HCEC 1CT (cell line): ENCODE data around the gene MT1X.
A peak's percentile ranks its signal among the peaks of the same experiment; 100 is the strongest.
"Not testable (repeated sequence)": the region's sequence is repeated elsewhere in the genome, so short reads cannot be mapped to it uniquely, and the experiment has no call there.

Experiments used
- DNase-seq: peaks from one replicate; pipeline ENCODE4 v3.0.0-alpha.2; 2017

MT1X gene

DNA sequence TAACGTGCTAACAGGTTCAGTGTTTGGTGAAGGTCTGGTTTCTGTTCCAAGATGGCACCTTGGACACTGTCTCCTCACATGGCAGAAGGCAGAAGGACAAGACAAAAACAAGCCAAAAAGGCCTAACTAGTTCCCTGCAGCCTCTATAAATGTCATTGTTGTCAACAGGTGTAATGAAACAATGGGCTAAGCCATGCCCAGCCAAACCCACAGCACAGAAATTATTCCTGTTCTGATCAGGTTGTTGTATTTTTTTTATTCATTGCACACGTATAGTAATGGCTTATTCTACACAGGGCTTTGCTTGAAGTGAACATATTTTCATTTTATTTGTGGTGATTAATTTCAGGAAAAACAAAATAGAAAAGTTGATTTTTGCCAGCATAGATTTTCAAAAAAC, 31.5 kb downstream of the MT1X start:
- no peak for DNase-seq

DNA sequence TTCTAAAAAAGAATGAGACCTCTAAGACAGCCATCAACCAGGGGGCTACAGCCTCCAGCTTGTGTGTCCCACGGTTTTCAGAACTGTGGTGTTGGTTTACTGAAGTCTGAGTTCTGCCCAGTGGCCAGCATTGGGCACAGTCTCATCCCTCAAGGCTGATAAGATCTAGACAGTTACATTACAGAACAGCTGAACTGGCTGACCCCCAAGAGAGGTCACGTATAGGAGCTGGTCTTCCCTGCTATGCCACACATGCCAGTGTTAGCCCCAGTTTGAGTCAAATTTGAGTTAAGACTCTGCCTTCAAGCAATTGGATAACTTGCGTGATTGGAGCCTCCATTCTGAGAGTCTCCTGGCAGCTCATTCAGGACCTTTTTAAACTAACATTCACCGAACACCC, 32.9 kb downstream of the MT1X start:
- DNase-seq, result no peak

DNA sequence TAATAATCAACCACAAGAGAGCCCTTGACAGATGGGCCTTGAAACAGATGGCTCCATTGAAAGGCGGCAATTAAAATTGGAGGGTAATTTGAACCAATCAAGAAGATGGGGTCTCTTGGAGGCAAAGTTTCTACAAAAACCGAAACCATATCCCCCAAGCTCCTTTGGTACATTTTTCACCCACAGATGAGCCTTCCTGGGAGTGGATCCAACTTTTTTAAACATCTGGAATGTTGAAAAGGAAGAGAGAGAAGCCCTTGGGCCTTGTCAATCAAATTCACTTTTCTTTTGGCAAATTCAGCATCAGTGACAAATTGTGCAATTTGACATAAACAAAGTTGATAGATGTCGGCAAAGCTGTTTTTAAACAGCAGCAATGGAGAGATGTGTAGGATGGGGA, 34.5 kb downstream of the MT1X start:
- DNase-seq, result no peak

- not testable (repeated sequence) for DNase-seq
Measured at GRCh38 chr16:56717532-56717931, 35.3 kb downstream of the MT1X start.

- DNase-seq, result no peak
Measured at GRCh38 chr16:56722200-56722842, 40.1 kb downstream of the MT1X start.

DNA sequence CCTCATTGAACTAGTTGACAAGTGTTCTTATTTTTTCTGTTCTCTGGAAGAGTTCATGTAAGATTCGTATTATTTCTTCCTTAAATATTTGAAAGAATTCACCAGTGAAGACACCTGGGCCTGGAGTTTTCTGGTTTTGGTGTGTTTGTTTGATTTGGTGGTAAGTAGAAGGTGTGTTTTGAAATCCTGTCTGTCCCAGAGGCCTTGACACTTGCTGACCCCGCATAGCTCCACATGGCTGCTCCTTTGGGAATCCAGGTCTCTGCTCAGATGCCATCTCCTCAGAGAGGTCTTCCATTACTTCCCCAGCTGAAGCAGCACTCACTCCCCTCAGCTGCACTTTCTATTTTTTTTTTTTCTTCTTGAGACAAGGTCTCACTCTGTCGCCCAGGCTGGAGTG, 41.9 kb downstream of the MT1X start:
- DNase-seq, result no peak

DNA sequence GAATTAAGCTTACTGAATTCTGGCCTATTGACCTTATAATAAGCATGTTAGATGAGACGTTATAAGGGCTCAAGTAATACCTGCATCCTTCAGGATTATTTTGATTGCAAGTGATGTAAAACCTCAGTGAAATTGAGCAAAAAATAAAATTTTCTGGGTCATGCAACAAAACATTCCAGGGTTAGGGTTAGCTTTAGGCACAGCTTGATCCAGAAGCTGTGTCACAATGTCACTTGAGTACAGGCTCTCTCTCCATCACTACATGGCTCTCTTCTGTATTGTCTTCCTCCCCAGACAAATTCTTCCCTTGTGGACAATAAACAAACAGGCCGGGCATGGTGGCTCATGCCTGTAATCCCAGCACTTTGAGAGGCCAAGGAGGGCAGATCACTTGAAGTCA, 44.0 kb downstream of the MT1X start:
- DNase-seq, result no peak

GRCh38 chr16:56726926-56727325, 44.7 kb downstream of the MT1X start:
- no peak for DNase-seq

- DNase-seq, result no peak
Measured at GRCh38 chr16:56728027-56728426, 45.8 kb downstream of the MT1X start.

DNA sequence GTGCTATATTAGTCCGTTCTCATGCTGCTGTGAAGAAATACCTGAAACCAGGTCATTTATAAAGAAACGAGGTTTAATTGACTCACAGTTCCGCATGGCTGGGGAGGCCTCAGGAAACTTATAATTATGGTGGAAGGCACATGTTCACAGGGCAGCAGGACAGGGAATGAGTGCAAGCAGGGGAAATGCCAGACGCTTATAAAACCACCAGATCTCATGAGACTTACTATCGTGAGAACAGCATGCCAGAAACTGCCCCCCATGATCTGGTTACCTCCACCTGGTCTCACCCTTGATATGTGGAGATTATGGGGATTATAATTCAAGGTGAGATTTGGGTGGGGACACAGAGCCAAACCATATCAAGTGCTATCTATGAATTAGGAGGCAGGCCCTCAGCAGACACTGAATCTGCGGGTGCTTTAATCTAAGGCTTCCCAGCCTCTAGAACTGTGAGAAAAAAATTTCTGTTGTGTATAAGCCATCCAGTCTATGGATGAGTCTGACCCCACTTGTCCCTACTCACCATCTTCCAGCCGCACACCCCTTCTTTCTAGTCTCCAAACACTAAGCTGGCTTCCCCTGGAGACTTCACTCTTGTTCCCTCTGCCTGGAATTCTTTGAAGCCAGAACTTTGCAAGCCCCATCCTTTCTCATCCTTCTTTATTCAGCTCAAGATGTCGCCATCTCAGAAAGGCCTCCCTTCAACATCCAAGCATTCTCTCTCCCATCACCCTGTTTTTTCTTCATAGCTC, 46.9 kb downstream of the MT1X start:
- no peak for DNase-seq

- peak; percentile 93 for DNase-seq
Measured at GRCh38 chr16:56729735-56730662, 47.7 kb downstream of the MT1X start, which contains the start of gene NUP93. Gene NUP93, plus strand, starts transcription at chr16:56730129. Its CDS starts 18,119 bp downstream, at chr16:56748248.

DNA sequence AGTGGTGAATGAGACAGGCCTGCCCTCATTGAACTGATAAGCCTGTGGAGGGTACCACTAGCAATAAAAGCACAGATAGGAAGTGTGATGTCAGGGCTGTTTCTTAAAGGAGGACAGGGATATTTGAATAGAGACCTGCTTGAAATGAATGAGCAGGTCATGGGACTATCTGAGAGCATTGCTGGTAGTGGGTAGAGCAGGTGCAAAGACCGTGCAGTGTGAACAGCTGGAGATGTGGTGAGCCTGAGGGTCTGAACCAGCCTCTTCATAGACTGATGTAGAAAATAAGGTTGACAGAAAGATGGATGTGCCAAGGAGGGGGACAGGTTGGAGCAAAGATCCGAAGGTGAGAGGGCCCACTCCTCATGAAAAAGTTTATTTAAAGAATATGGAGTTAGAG, 50.1 kb downstream of the MT1X start:
- no peak for DNase-seq

DNA sequence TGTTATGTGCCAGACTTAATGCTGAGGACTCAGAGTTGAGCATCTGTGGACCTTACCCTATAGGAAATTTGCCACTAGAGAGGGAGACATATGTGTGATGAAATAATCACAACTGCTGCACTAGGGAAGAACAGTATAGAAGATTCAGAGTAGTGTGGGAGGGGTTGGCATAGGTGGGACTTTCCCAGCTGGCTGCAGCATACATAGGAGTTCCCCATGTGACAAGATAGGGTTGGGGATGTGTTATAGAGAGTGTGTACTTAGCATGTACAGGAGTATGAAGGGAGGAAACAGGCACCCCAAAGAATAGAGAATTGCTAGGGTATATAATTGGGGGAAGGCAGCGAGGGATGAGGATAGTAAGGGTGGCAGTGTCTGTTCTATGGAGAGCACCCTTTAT, 50.6 kb downstream of the MT1X start:
- no peak for DNase-seq
